Measurements from ENCODE around the gene VCAN.

The VCAN gene

DNA sequence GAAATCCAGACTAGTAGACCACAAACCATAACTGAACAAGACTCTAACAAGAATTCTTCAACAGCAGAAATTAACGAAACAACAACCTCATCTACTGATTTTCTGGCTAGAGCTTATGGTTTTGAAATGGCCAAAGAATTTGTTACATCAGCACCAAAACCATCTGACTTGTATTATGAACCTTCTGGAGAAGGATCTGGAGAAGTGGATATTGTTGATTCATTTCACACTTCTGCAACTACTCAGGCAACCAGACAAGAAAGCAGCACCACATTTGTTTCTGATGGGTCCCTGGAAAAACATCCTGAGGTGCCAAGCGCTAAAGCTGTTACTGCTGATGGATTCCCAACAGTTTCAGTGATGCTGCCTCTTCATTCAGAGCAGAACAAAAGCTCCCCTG, 68.6 kb downstream of the VCAN start:
- H3K4me3 ChIP-seq (ENCODE audit: low read length) = no peak overlapping the region
- TF ChIP-seq CTCF (IDR thresholded peaks at IDR 0.05; ENCODE audit: insufficient read depth, low read depth, low read length, missing control alignments) = no peak
- DNase-seq (ENCODE audit: low read depth) = no peak

DNA sequence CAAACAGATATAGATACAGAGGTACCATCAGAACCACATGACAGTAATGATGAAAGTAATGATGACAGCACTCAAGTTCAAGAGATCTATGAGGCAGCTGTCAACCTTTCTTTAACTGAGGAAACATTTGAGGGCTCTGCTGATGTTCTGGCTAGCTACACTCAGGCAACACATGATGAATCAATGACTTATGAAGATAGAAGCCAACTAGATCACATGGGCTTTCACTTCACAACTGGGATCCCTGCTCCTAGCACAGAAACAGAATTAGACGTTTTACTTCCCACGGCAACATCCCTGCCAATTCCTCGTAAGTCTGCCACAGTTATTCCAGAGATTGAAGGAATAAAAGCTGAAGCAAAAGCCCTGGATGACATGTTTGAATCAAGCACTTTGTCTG, 69.2 kb downstream of the VCAN start:
- no peak for TF ChIP-seq CTCF (IDR thresholded peaks at IDR 0.05; ENCODE audit: insufficient read depth, low read depth, low read length, missing control alignments)
- no peak overlapping the region for H3K4me3 ChIP-seq (ENCODE audit: low read length)
- DNase-seq (ENCODE audit: low read depth) = no peak

DNA sequence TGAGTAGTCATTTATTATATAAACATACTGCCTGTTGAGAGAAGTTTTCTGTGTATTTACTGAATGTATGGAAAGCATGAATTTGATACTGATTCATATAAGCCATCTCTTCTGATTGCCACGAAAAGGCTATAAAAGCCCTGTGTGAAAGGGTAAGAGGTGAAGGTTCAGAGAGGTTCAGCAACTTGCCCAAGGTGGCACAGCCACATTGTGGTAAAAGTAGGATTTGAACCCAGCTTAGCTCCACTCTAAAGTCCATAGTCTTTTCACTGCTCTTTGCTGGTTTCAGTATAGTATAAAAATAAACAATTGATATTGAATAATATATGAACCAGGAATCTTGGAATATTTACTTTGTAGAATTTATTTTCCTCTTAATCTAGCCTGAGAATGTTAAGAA, 71.3 kb downstream of the VCAN start:
- DNase-seq (ENCODE audit: low read depth) = no peak
- H3K4me3 ChIP-seq (ENCODE audit: low read length) = no peak overlapping the region
- TF ChIP-seq CTCF (IDR thresholded peaks at IDR 0.05; ENCODE audit: insufficient read depth, low read depth, low read length, missing control alignments) = no peak

DNA sequence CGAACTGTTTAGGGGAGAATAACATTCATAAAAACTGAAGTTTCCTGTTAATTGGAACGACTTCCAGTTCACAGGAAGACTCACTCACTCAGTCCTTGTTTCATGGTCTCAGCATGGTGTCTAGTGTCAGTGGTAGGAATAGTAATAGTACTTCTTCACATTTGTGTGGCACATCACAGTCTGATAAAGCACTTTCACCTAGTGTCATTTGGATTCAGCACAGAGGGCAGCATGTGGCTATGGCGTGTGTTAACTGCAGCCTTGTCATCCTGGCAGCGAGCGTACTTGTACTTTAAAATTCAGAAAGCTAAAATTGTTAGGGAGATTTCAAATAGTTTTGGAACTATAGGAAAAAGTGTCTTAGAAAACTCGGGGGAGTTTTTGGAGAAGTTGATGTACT, 72.4 kb downstream of the VCAN start:
- no peak for TF ChIP-seq CTCF (IDR thresholded peaks at IDR 0.05; ENCODE audit: insufficient read depth, low read depth, low read length, missing control alignments)
- DNase-seq (ENCODE audit: low read depth) = no peak

DNA sequence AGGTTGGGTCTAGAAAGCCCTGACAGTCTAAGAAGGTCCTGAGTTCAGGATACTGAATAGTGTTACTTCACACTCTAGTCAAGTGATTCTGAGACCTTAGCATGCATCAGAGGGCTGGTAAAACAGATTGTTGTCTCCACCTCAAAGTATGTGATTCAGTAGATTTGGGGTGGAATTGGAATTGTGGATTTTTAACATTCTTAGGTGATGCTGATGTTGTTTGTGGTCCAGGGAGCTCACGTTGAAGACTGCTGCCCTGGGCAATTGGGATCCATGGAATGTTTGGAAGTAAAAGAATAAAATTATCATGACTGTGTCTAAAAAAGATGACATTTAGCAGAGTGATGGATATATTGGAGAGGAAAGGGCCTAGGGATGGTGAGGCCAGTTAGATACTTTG, 75.6 kb downstream of the VCAN start:
- no peak for DNase-seq (ENCODE audit: low read depth)
- no peak overlapping the region for H3K4me3 ChIP-seq (ENCODE audit: low read length)
- TF ChIP-seq CTCF (IDR thresholded peaks at IDR 0.05; ENCODE audit: insufficient read depth, low read depth, low read length, missing control alignments) = no peak

More for the DNA sequence above, 72.4 kb downstream of the VCAN start:
- H3K4me3 ChIP-seq (ENCODE audit: low read length) = no peak overlapping the region

- TF ChIP-seq CTCF (IDR thresholded peaks at IDR 0.05; ENCODE audit: insufficient read depth, low read depth, low read length, missing control alignments) = no peak
Measured at GRCh38 chr5:83547889-83548288, 76.3 kb downstream of the VCAN start.

DNA sequence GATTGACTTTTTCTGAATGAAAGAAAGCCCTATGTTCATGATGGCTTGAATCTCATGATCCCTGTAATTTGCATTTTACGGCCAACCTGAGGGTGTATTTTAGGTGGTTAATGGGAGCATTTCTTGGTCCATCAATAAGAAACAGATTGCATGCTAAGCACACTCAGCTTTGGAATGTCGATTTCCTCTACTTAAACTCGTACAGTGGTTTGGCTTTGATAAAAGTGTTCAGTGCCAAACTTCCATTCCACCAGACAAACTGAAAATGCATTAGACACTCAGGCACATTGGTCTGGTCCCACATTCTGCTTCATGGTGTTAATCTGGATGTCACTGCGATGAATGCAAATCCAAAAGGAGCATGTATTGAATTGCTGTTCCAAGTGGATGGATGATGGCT, 77.0 kb downstream of the VCAN start:
- H3K4me3 ChIP-seq (ENCODE audit: low read length) = no peak overlapping the region
- DNase-seq (ENCODE audit: low read depth) = no peak
- no peak for TF ChIP-seq CTCF (IDR thresholded peaks at IDR 0.05; ENCODE audit: insufficient read depth, low read depth, low read length, missing control alignments)

More at GRCh38 chr5:83547889-83548288, 76.3 kb downstream of the VCAN start:
- DNase-seq (ENCODE audit: low read depth) = no peak
- H3K4me3 ChIP-seq (ENCODE audit: low read length) = no peak overlapping the region

All from epithelial cell of esophagus (primary cell).